ENCODE results near the gene SNRPA. TPM values are rescaled to one million over a fixed set of nuclear protein-coding genes. Genes with fewer than 3 reads are reported as not detected.
A peak's percentile ranks its signal among the peaks of the same experiment; 100 is the strongest.

SNRPA gene
- total and polyA plus RNA-seq, 2 of the 13 experiments (the other 11 are each of a cell fraction or from before 2014, with no cell fraction given), result 59.6 to 162 TPM

- TF ChIP-seq ZNF280B (CRISPR knock-in tag; IDR thresholded peaks at IDR 0.05; ENCODE audit: borderline replicate concordance), result no peak
- no peak for TF ChIP-seq NR2F1 (CRISPR knock-in tag; IDR thresholded peaks at IDR 0.05)
- TF ChIP-seq ZNF768 (CRISPR knock-in tag; IDR thresholded peaks at IDR 0.05), result peak; percentile 27; the same call in 1 of the 2 replicates
- TF ChIP-seq NFYB (CRISPR knock-in tag; IDR thresholded peaks at IDR 0.05), result 0 out of 2 replicates have a peak, but pooled peaks have one; percentile 23
- TF ChIP-seq ZNF550 (CRISPR knock-in tag; IDR thresholded peaks at IDR 0.05; ENCODE audit: borderline replicate concordance), result no peak
- TF ChIP-seq STAG1 (CRISPR knock-in tag; IDR thresholded peaks at IDR 0.05), result no peak
- TF ChIP-seq HMGXB4 (CRISPR knock-in tag; IDR thresholded peaks at IDR 0.05; ENCODE audit: borderline replicate concordance in 1 of 2, low read depth in 1 of 2), result peak; percentile 36 to 66; a peak in 3 of 4 replicates
- no peak for TF ChIP-seq THAP8 (CRISPR knock-in tag; IDR thresholded peaks at IDR 0.05; ENCODE audit: borderline replicate concordance)
- no peak for TF ChIP-seq FOXM1 (CRISPR knock-in tag; IDR thresholded peaks at IDR 0.05)
- TF ChIP-seq ZNF207 (IDR thresholded peaks at IDR 0.05; ENCODE audit: borderline replicate concordance), result no peak
- TF ChIP-seq ZNF468 (CRISPR knock-in tag; IDR thresholded peaks at IDR 0.05), result no peak
- TF ChIP-seq SP4 (CRISPR knock-in tag; IDR thresholded peaks at IDR 0.05), result peak; percentile 79
- no peak for TF ChIP-seq ZNF879 (CRISPR knock-in tag; IDR thresholded peaks at IDR 0.05)
- TF ChIP-seq MEIS2 (CRISPR knock-in tag; IDR thresholded peaks at IDR 0.05), result no peak
- TF ChIP-seq ELF3 (CRISPR knock-in tag; IDR thresholded peaks at IDR 0.05), result 0 out of 2 replicates have a peak, but pooled peaks have one; percentile 26
- TF ChIP-seq THAP11 (CRISPR knock-in tag; IDR thresholded peaks at IDR 0.05), result peak; percentile 88
- no peak for TF ChIP-seq CREB3 (CRISPR knock-in tag; IDR thresholded peaks at IDR 0.05)
- no peak for TF ChIP-seq KLF9 (CRISPR knock-in tag; IDR thresholded peaks at IDR 0.05; ENCODE audit: low read depth)
- TF ChIP-seq KLF15 (CRISPR knock-in tag; IDR thresholded peaks at IDR 0.05; ENCODE audit: borderline replicate concordance), result no peak
- TF ChIP-seq NRL (CRISPR knock-in tag; IDR thresholded peaks at IDR 0.05; ENCODE audit: borderline replicate concordance), result no peak
- TF ChIP-seq IRX3 (CRISPR knock-in tag; IDR thresholded peaks at IDR 0.05; ENCODE audit: borderline replicate concordance, low read depth), result no peak
- TF ChIP-seq ZNF282 (IDR thresholded peaks at IDR 0.05; ENCODE audit: partially characterized antibody), result no peak
- no peak for TF ChIP-seq ZBTB44 (CRISPR knock-in tag; IDR thresholded peaks at IDR 0.05)
These were observed 34.3 kb upstream of the SNRPA start, which contains the start of the genes COQ8B and ITPKC (continued) for GRCh38 chr19:40716482-40717324.

All from HepG2 (cell line).